ENCODE data around the gene ST3GAL3. TPM values are rescaled to one million over a fixed set of nuclear protein-coding genes. Genes with fewer than 3 reads are reported as not detected.

ST3GAL3 gene
- total RNA-seq, 1 experiment from 2014 or later, result 8.3 TPM

GRCh38 chr1:43856188-43856587, 148.9 kb downstream of the ST3GAL3 start:
- H3K36me3 Mint-ChIP-seq (ENCODE audit: insufficient read depth in 1 of 3, low read depth in 3 of 3), result no peaks in the 10 kb centered on the region
- Histone ChIP-seq H3K56ac (ENCODE audit: insufficient read length, low read depth, low read length) (no peak overlapping the region), H3K79me1 (ENCODE audit: insufficient read depth, low read depth, low read length, poor library complexity, severe bottlenecking) (no peaks in the 10 kb centered on the region), H3K4me2 (ENCODE audit: insufficient read depth, insufficient read length, low read length) (no peak overlapping the region), H3K14ac (ENCODE audit: insufficient read depth, low read length) (no peak overlapping the region), H3K4ac (ENCODE audit: low read depth, low read length) (no peak overlapping the region), H2AK5ac (ENCODE audit: insufficient read length, low read length) (no peak overlapping the region), H3K79me2 (ENCODE audit: insufficient read depth, low read length) (no peaks in the 10 kb centered on the region), H3K23ac (ENCODE audit: insufficient read length, low read depth, low read length) (no peak overlapping the region), H4K20me1 (ENCODE audit: control insufficient read depth, insufficient read depth, insufficient read length) (no peaks in the 10 kb centered on the region), H4K5ac (ENCODE audit: insufficient read length, low read depth, low read length) (no peak overlapping the region), H4K8ac (replicated peaks; ENCODE audit: insufficient read length, low read depth, low read length) (no peak overlapping the region), H3K4me1 (ENCODE audit: insufficient read depth, low read length) (no peaks in the 10 kb centered on the region; the same call in 1 of the 2 replicates), H3K9ac (ENCODE audit: extremely low read depth, insufficient read length, low read length) (no peak overlapping the region), H4K91ac (ENCODE audit: insufficient read length, low read depth, low read length) (no peak overlapping the region), H3K9me3 (ENCODE audit: control insufficient read depth, low read depth, low read length) (no peaks in the 10 kb centered on the region), H2BK120ac (ENCODE audit: low read depth, low read length, poor library complexity, severe bottlenecking) (no peak overlapping the region), H2BK15ac (ENCODE audit: low read depth, low read length) (no peak overlapping the region), H2BK12ac (ENCODE audit: insufficient read length, low read depth, low read length) (no peak overlapping the region), H3K23me2 (ENCODE audit: insufficient read length, low read depth, low read length, poor library complexity, severe bottlenecking) (no peaks in the 10 kb centered on the region), H3K18ac (ENCODE audit: insufficient read length, low read depth, low read length) (no peak overlapping the region), H3K27ac (ENCODE audit: insufficient read length, low read depth, low read length) (no peak overlapping the region), H2AFZ (ENCODE audit: low read length) (no peak overlapping the region), H2BK5ac (ENCODE audit: insufficient read length, low read length) (no peak overlapping the region), H3T11ph (ENCODE audit: low read length) (no peak overlapping the region), H3K27me3 (ENCODE audit: insufficient read depth, low read length) (no peaks in the 10 kb centered on the region), H2BK20ac (ENCODE audit: low read depth, low read length, poor library complexity, severe bottlenecking) (no peak overlapping the region)
- no CpG with 5 or more reads among the region's 5 CpGs for WGBS (ENCODE audit: extremely low coverage, insufficient read length, low lambda C conversion rate)
- no peak for TF ChIP-seq CTCF (conservative IDR thresholded peaks at IDR 0.05)
- H3K9me3 Mint-ChIP-seq, result no peaks in the 10 kb centered on the region
- peaks cover 18 to 20% of the 10 kb centered on the region in 2 experiments for H3K4me1 Mint-ChIP-seq
- H3K4me3 Mint-ChIP-seq, result no peak overlapping the region
- peak; percentile 14 for DNase-seq
- no peaks in the 10 kb centered on the region for H3K27me3 Mint-ChIP-seq (ENCODE audit: low read depth)
- H3K27ac Mint-ChIP-seq, result no peak overlapping the region
